ENCODE results near the gene ARHGEF16. TPM values are rescaled to one million over a fixed set of nuclear protein-coding genes. Genes with fewer than 3 reads are reported as not detected.
A peak's percentile ranks its signal among the peaks of the same experiment; 100 is the strongest.

The ARHGEF16 gene
- polyA plus RNA-seq (2013, experiment 1 of 2; ENCODE audit: insufficient read length), result 1.2 TPM
- 1.4 TPM for polyA plus RNA-seq (2013, experiment 2 of 2; ENCODE audit: insufficient read length)

DNA sequence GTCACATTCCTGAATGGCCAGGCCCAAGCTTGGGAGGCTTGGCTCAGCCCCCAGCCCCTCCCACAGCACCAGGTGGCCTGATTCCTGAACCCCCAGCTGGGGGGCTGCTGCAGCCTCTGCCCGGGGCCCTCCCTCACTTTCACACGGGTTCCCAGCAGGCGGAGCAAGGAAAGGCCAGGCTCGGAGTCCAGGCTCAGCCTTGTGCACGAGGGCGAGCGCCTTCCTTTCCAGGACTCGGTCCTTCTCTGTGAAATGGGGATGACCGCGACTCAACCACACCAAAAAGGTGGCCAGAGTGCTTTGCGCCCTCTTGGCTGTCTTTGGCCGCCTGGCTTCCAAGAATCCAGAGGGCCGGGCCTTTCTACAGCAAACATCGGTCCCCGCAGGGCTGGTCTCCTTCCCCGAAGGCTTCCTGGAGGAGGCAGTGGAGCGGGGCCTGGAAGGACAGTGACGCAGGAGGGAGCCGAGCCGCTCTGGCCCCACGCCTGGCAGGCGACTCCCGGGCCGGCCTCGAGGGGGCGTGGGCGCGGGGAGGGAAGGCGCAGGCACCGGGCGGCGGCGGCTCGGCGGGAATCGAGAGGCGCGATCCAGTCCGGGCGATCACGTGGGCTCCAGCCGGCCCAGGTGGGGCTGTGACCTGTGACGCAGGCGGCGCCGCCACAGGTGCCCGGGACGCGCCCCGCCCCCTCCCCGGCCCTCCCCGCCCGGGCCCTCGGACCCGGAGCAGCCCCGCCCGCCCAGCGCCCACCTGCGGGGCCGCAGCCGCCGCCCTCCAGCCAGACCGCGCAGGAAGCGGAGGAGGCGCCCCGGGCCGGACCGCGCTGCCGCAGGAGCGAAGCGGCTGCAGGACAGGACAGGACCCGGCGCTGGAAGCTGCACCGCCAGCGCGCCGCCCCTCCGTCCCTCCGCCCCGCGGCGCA is at the start of gene ARHGEF16:
Gene ARHGEF16 (plus strand): TSS at position 775 of the 920 bp plus-strand sequence. CDS start 8,420 bp downstream, outside the sequence.
- DNase-seq, result peak; percentile 37

DNA sequence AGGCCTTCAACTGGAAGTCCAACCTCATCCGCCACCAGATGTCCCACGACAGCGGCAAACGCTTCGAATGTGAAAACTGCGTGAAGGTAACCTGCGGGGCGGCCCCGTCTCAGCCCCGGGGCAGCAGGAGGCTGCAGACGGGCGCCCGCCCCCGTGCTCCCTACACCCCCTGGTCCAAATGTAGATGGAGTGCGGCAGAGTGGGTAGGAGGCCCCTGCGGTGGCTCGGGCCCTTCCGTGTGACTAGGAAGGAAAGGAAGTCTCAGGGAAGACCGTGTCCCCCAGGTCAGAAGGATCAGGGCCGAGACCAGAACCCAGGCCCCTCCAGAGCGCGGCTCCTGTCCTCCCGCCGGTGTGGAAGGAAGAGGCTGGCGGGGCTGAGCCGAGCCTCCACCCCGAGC is 49.7 kb upstream of the ARHGEF16 start:
- no peak for DNase-seq

DNA sequence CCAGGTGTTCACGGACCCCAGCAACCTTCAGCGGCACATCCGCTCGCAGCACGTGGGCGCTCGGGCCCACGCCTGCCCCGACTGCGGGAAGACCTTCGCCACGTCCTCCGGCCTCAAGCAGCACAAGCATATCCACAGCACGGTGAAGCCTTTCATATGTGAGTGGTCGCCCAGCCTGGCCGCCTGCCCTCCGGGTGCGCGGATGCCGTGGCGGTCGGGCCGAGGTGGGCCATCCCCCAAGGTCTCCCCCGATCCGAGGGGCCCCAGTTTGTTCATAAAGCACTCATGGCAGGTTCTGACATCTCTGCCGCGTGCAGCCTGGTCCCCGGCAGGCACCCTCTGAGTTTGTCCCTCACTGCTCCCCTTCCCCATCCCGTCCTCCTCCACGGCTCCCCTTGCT is 49.0 kb upstream of the ARHGEF16 start:
- no peak for DNase-seq

DNA sequence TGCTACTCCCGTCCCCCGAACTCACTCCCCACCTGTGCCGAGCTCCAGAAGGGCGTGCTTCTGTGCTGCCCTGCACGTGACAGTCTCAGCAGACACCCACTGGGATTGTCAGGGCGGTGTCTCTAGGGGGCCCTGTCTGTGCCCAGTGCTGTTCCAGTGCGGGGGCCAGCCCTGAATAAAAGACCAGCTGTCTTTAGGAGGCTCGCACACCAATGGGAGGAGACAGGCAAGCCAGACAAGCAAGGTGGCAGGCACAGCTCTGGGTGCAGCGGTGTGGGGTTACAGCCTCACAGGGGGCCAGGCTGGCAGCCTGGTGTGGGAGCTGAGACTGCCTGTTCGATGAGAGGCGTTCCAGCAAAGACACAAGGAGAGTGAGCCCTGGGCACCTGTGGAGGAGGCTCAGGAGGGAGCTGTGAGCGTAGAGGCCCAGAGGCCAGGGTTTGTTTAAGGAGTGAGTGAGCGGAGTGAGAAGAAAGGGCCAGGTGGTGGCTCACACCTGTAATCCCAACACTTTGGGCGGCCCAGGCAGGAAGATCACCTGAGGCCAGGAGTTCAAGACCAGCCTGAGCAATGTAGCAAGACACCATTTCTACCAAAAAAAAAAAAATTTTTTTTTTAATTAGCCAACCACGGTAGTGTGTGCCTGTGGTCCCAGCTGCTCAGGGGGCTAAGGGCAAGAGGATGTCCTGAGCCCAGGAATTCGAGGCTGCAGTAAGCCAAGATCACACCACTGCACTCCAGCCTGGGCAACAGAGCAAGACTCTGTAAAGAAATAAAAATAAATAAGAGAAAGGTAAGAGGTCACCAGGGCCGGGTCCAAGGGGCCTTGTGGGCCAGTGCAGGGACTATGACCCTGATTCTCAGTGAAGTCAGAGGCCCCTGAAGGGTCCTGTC is 48.2 kb upstream of the ARHGEF16 start:
- no peak for DNase-seq

DNA sequence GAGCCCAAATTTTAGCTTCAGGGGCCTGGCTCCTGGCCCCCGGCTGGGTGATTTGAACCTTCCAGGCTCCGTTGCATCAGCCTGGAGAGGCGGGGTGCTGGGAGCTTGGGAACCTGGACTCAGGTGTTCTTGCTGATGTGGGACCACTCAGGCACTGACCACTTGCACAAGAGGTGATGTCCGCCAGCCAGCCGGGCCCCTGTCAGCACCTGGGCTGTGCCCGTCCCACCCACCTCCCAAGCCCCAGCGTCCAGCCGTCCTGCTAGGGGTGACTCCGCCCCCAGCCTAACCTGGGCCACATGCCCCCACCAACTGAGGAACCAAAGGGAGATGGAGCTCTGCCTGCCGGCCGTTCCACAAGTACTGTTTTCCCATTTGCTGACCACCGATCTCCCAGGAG is 47.4 kb upstream of the ARHGEF16 start:
- no peak for DNase-seq

DNA sequence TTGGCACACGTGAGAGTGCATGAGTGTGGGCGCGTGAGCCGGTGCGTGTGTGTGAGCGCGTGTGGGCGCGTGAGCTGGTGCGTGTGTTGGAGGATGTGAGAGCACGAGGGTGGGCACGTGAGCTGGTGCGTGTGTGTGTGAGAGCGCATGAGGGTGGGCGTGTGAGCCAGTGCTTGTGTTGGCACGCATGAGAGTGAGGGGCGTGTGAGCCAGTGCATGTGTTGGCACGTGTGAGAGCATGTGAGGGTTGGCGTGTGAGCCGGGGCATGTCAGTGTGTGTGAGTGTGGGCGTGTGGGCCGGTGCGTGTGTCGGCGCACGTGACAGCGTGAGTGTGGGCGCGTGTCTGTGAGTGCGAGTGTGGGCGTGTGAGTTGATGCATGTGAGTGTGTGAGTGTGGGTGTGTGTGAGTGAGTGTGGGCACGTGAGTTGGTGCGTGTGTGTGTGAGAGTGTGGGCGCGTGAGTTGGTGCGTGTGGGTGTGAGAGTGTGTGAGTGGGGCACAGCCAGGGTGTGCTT is 45.7 kb upstream of the ARHGEF16 start:
- DNase-seq, result no peak

DNA sequence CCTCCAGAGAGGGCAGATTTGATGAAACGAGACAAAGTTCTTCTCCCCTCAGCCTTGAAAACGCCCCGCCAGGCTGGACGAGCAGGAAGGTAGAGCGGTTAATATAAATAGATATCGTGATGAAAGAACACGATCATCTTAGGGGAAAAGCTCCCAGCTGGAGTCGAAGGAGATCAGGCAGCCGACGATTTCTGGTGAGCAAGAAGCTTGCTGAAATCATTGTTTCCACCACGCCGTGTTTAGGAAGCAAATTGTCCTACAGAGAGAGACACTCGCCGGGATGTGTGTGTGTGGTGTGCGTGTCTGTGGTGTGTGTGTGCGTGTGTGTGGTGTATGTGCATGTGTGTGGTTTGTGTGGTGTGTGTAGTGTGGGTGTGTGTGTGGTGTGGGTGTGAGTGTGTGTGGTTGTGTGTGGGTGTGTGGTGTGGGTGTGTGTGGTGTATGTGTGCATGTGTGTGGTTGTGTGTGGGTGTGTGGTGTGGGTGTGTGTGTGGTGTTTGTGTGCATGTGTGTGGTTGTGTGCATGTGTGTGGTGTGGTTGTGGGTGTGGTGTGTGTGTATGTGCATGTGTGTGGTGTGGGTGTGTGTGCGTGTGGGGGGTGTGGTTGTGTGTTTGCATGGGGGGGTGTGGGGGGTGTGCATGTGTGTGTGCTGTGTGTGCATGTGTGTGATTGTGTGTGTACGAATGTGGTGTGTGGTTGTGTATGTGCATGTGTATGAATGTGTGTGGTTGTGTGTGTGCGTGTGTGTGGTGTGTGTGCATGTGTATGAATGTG is 44.9 kb upstream of the ARHGEF16 start:
- DNase-seq, result no peak

DNA sequence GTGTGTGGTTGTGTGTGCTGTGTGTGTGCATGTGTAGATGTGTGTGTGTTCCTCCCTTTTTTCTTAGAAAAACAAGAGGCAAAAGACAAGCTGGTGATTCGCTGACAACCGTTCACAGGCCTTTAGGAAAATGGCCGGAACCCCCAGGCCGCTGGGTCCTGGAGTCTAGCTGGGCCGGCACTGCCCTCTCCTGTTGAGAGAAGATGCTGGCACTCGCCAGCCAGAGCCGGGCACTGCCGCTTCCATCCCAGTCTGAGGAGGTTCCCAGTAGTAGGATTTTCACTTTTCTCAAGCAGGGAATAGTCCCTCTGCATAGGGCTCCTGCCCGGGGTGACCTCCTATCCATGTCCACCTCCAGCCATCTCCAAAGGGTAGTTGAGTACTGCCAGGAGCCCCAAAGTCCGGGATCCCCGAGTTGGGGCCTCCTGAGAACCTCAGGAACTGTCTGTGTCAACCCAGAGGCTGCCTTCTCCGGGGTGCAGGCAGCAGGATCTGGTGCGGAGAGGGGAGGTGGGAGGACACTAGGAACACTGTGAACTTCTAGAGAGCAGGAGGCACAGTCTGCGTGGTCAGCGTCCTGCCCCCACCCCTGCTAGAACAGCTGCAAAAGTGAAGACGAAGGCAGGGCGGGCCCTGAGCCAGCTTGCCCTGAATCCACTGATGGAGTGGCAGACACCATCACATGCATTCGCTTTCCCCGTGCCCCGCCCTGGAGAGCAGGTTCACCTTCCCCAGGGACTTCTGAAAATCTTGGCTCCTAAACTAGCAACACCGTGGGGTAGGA is 44.1 kb upstream of the ARHGEF16 start:
- DNase-seq, result peak; percentile 60

DNA sequence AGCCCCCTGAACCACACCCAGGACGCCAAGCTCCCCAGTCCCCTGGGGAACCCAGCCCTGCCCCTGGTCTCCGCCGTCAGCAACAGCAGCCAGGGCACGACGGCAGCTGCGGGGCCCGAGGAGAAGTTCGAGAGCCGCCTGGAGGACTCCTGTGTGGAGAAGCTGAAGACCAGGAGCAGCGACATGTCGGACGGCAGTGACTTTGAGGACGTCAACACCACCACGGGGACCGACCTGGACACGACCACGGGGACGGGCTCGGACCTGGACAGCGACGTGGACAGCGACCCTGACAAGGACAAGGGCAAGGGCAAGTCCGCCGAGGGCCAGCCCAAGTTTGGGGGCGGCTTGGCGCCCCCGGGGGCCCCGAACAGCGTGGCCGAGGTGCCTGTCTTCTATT is 42.7 kb upstream of the ARHGEF16 start:
- no peak for DNase-seq

DNA sequence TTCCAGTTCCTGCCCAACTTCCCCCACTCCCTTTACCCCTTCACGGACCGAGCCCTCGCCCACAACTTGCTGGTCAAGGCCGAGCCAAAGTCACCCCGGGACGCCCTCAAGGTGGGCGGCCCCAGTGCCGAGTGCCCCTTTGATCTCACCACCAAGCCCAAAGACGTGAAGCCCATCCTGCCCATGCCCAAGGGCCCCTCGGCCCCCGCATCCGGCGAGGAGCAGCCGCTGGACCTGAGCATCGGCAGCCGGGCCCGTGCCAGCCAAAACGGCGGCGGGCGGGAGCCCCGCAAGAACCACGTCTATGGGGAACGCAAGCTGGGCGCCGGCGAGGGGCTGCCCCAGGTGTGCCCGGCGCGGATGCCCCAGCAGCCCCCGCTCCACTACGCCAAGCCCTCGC is 42.1 kb upstream of the ARHGEF16 start:
- no peak for DNase-seq

DNA sequence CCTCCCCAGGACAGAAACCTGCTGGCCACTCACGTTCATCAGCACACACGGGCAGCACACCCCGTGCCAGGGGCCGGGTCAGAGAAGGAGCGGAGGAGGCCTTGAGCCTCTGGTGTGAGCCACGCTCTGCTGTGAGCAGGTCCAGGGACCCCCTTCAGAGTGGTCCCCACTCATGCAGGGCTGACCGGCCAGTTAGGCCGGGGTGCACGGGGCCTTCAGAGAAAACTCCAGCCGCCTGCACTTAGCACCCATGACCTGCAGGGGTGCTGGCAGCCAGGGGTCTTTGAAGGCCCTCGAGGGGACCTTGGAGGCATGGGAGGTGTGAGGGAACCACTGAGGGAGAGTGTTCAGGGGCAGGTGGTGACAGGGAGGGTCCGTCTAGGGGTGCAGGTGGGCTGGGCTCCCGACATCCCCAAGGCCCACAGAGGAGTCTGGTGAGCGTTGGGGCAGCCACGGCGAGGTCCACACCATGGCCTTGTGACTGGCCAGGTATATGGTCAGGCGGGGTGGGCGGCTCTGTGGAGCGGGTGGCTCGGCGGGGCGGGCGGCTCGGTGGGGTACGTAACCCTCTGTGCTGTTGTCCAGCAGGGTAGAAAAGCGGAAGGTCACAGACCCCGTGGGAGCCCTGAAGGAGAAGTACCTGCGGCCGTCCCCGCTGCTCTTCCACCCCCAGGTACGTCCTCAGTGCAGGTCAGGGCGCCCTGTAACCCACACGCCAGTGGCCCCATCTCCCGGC is 40.3 kb upstream of the ARHGEF16 start:
- no peak for DNase-seq

DNA sequence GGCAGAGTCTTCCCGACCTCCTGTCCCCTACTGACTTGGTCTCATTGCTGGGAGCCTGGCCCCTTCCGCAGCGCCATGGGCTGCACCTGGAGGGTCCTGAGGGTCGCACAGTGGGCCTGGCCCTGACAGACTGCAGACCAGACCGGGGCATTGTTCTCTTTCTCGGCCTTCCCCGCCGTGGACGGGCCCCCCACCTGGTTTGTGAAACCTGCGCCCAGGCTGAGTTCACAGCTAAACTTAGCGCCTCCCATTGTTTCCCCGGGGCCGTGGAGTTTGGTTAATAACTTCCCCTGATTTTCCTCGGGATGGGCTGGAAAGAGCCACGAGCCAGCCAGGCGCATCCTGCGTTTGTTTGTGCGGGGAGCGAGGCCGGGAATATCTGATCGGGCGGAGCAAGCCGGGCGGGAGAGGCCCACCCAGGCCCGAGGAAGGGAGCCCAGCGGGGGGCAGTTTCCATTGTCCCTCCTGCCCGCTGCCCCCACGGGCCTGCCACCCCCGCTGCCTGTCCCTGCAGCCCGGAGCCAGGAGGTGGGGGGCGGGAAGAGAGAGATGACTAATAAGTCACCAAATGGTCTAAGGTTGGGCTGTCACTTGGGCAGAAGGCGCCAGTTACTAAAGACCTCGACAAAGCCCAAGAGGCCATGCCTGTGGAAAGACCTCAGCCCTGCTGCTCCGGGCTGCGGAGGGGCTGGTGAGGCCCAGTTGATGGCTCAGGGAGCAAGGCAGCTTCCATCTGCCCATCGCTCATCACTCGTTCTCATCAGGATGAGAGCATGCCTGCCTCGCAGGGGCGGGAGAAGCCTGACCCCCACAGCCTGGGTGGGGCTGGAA is 39.0 kb upstream of the ARHGEF16 start:
- no peak for DNase-seq

DNA sequence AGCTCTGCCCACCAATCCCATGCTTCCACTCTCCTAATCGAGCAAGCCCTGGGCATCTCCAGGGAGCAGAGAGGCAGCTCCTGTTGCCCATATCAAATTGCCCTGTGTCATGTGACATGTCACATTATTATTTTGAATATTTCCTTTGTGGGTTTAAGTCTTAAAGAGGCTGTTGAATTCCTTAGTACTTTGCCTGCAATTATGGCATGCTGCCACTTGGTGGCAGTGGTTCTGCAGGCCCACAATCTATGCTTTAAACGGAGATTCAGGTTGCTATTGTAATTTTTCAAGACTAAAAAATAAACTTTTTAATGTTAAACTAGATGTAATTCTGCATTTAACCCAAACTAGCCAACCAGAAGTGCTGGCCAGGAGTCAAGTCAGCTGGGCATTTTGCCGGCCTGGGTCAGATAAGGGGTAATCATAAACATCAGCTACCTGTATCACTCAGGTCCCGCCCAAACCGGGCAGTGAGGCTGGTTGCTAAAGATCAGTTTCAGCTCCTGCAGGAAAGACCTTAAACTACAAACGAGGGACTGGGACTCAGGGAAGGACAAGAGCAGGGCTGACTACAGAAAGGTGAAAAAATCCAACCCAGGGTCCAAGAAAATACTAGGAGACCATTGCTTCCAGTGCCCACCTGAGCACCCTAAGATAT is 37.3 kb upstream of the ARHGEF16 start:
- DNase-seq, result no peak

DNA sequence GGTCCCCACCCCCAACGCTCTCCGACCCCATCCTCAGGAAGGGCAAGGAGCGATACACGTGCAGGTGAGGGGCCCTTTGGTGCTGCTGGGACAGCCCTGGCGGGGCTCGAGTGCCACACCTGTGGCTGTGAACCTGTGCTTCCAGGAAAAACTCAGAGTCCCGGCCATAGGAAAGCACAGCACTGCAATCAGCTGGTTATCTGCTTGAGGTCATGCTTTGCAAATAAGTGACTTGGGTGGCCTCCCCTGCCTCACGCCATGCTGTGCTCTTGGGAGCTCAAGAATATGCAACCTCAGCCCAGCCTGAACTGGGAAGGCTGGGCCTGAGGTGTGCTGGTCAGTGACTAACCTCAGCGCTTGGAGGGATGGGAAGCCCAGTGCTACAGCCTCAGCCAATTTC is 36.5 kb upstream of the ARHGEF16 start:
- DNase-seq, result no peak

DNA sequence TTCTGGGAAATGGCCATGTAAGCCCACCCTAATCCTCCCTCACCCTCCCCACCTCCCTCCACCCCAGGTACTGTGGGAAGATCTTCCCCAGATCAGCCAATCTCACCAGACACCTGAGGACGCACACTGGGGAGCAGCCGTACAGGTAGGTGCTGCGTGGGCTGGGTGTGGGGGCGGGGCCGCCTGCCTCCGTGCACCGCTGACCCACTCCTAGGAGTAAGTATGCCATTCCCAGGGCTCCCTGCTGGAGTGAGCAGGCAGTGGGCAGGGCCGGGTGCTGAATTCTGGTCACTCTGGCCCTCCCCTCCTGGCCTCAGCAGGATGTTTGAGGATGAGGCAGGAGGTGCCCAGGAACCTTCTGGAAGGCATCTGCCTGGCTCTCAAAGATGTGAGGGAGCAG is 35.9 kb upstream of the ARHGEF16 start:
- no peak for DNase-seq

DNA sequence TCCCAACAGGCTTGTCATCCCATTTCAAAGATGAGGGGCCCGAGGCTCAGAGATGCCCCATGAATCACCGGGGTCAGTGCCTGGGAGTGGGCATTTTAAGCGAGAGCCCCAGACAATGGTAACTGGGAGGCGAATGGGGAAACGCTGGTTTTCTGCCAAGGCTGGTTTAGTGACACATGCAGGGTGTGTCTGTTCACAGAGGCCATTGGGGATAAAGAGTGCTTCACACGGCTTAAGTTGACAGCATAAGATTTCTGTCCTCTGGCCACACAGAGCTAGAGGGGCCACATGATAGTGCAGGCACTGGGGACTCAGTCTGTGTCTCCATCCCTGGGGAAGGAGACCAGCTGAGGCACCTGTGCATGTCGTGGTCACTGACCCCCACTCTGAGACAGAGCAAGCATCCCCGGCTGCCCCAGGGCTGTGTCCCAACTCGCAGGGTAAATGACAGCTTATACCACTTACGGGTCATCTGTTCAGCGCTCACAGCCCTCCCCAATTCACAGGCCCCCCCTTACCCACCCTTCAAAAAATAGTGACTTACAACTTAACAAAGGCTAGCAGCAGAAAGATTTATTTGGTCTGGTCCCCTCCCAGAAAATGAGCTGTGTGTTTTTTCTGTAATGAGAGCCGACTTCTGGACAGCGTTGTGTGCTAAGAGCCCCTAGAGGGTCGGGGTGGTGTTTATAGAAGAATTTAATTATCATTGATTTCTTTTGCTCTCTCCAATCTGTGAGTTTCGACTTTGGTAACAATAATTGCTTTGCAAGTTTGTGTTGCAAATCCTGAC is 34.9 kb upstream of the ARHGEF16 start:
- DNase-seq, result no peak

DNA sequence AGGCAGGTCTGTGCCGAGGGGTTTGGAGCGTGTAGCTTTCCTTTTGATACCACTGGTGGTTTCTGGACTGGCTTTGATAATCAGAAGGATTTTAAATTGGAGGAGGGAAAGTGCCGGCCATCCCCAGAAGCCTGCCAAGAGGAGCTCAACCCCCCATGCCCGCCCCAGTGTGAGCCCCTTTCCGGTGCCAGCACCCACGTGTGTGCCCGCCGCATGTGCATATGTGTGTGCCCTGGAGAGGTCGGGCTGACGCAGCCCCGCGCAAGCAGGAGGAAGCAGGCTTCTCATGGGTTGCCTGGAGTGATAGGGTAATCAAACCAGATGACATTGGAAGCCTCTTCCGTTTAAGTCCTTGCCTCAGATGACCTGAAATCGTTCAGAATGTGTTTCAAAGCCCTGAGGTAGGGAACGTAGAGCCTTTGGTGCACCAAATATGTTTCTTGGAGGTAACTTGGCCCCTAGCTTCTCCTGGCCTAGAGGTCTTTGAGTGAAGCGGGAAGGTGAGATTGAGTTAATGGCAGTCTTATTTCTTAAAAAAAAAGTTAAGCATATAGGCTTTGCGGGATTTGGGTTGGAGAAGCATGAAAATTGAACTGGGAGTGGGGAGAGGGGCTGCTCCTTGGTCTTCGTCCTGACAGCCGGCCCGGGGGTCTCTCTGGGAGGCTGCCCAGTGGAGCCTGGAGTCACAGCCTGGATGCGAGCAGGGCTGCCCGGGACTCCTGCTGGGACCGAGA is 34.1 kb upstream of the ARHGEF16 start:
- no peak for DNase-seq

DNA sequence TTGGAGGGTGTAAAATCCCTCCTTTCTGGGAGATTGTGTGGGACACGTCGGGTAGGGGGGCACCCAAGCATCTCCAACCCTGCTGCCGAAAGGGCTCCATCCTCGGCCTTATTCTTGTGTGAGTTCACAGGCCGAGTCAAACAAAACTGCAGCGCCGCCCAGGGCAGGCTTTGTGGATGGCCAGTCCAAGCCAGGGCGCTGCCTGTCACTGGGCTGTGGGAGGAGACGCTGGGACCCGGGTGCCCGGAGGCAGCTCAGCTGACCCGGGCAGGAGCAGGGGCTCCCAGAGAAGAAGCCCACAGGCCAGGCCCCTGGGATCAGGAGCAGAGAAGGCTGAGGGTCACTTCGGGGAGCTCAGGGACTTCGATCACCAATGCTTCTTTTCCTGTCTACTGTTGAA is 31.8 kb upstream of the ARHGEF16 start:
- DNase-seq, result no peak

All from fibroblast of skin of scalp (primary cell).